Heart left ventricle (tissue), 13 donors: ENCODE measurements around the gene MC1R.

Source experiments
- POLR2A ChIP-seq, 2 donors: fragments of 450-650 bp; IDR thresholded peaks; one replicate each; pipeline ENCODE4 v1.6.1; 2017; ENCODE audit warnings: antibody characterized with exemption in 2 of 2, mild to moderate bottlenecking in 2 of 2, moderate library complexity in 2 of 2
- TF ChIP-seq, protein P1 (sequence below), 12 donors: fragments of 200-600 bp; sonication (generic) in 4 of 12; IDR thresholded peaks; one replicate each; pipeline versions ENCODE4 v1.5.0 to v1.8.0; 2018 to 2022; ENCODE audit warnings: antibody characterized with exemption in 12 of 12, mild to moderate bottlenecking in 5 of 12
- donor health status: ischemic (EF 13 %, LVEDD 7.1; RV severe dilation, severe dysfunction).
- donor health status: DM: no; HTN: yes; CAD: no.
- donor health status: DM: no; HTN: no; CAD: no.
- donor health status: ischemic (EF 25% LVEDD 6.9; RV normal size, moderate dysfunction).
- donor health status: ischemic (EF 25% LVEDD 5.7; RV mildly dilated, moderate dysfunction).
- donor health status: ischemic (EF 35%, LVEDD 5.7; RV mildly dilated, moderate dysfunction).
- donor health status: nonischemic (EF 11% LVEDD 7.7; RV severe dilation, severe dysfunction).
- donor health status: DM: yes; HTN: yes; CAD: no.
- donor health status: PGD.
- donor health status: ischemic (EF 29% LVEDD 5.4; RV normal size, mild dysfunction).
- donor health status: nonischemic (EF 23%, LVEDD 6.1; RV moderate dilation, normal function).

DNA sequence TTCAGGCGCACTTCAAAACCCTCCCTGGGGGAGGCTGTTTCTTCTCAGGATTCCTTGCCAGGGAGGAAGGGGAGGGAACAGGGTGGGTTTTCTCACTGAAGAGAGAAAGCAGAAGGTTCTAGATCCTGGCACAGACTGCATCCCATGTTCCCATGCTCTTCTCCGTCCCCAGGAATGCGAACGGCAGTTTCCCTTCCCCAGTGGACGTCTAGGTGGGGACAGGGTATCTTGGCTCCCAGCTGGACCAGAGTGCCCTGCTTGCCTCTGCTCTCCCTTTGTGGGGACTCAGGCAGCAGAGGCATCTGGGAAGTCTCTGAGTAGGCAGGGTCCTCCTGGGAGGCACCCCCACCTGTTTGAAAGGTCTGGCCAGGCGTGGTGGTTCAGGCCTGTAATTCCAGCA, 48.2 kb upstream of the MC1R start:
- TF ChIP-seq, protein P1, sequence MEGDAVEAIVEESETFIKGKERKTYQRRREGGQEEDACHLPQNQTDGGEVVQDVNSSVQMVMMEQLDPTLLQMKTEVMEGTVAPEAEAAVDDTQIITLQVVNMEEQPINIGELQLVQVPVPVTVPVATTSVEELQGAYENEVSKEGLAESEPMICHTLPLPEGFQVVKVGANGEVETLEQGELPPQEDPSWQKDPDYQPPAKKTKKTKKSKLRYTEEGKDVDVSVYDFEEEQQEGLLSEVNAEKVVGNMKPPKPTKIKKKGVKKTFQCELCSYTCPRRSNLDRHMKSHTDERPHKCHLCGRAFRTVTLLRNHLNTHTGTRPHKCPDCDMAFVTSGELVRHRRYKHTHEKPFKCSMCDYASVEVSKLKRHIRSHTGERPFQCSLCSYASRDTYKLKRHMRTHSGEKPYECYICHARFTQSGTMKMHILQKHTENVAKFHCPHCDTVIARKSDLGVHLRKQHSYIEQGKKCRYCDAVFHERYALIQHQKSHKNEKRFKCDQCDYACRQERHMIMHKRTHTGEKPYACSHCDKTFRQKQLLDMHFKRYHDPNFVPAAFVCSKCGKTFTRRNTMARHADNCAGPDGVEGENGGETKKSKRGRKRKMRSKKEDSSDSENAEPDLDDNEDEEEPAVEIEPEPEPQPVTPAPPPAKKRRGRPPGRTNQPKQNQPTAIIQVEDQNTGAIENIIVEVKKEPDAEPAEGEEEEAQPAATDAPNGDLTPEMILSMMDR (IDR thresholded peaks at IDR 0.05), result no peak
- no peak for TF ChIP-seq POLR2A (IDR thresholded peaks at IDR 0.05)
